ENCODE data around the gene ZNF689. TPM values are rescaled to one million over a fixed set of nuclear protein-coding genes. Genes with fewer than 3 reads are reported as not detected.

The ZNF689 gene
- total RNA-seq, 2 donors from 2014 or later: 13.4 to 17.8 TPM

GRCh38 chr16:30556125-30556473 lies 54.1 kb downstream of the ZNF689 start:
- H3K27ac ChIP-seq: no peak overlapping the region
- H3K36me3 ChIP-seq: peaks cover 0 to 9% of the 10 kb centered on the region in 2 donors
- no peaks in the 10 kb centered on the region for H3K9me3 ChIP-seq
- DNase-seq (ENCODE audit: low spot score): no peak
- intact Hi-C loops (cut with DNase I): no loop called here
- no peaks in the 10 kb centered on the region for H3K4me1 ChIP-seq (replicated peaks)
- TF ChIP-seq POLR2AphosphoS5 (IDR thresholded peaks at IDR 0.05) (no peak), CTCF (IDR thresholded peaks at IDR 0.05) (no peak), POLR2A (IDR thresholded peaks at IDR 0.05) (no peak)
- no peak overlapping the region for H3K4me3 ChIP-seq
- 40% methylated on average over 10 of the region's 10 CpGs for WGBS
- H3K27me3 ChIP-seq (replicated peaks; ENCODE audit: insufficient read depth): no peaks in the 10 kb centered on the region

- H3K27ac ChIP-seq: no peak overlapping the region
- whole genome bisulfite sequencing: 95% methylated on average over 64 of the region's 69 CpGs
- H3K4me3 ChIP-seq: no peak overlapping the region
- no peaks in the 10 kb centered on the region for H3K4me1 ChIP-seq (replicated peaks)
- H3K27me3 ChIP-seq (replicated peaks; ENCODE audit: insufficient read depth): no peaks in the 10 kb centered on the region
- no peaks in the 10 kb centered on the region for H3K9me3 ChIP-seq
- H3K36me3 ChIP-seq: peaks cover 0 to 9% of the 10 kb centered on the region in 2 donors
- no peak for TF ChIP-seq POLR2AphosphoS5 (IDR thresholded peaks at IDR 0.05)
- no peak for TF ChIP-seq POLR2A (IDR thresholded peaks at IDR 0.05)
- no peak for TF ChIP-seq CTCF (IDR thresholded peaks at IDR 0.05)
- DNase-seq (ENCODE audit: low spot score): no peak
- intact Hi-C loops (cut with DNase I): no loop called here
These were observed 54.7 kb downstream of the ZNF689 start for GRCh38 chr16:30555315-30556124.

GRCh38 chr16:30554557-30555314 lies 55.5 kb downstream of the ZNF689 start:
- no peaks in the 10 kb centered on the region for H3K9me3 ChIP-seq
- no peak overlapping the region for H3K4me3 ChIP-seq
- H3K4me1 ChIP-seq (replicated peaks): no peaks in the 10 kb centered on the region
- intact Hi-C loops (cut with DNase I): no loop called here
- TF ChIP-seq CTCF (IDR thresholded peaks at IDR 0.05) (no peak), POLR2AphosphoS5 (IDR thresholded peaks at IDR 0.05) (no peak), POLR2A (IDR thresholded peaks at IDR 0.05) (no peak)
- H3K36me3 ChIP-seq: peaks cover 0 to 9% of the 10 kb centered on the region in 2 donors
- 96% methylated on average over 15 of the region's 18 CpGs for WGBS
- H3K27me3 ChIP-seq (replicated peaks; ENCODE audit: insufficient read depth): no peaks in the 10 kb centered on the region
- H3K27ac ChIP-seq: no peak overlapping the region
- no peak for DNase-seq (ENCODE audit: low spot score)

GRCh38 chr16:30553393-30553899 lies 56.7 kb downstream of the ZNF689 start:
- Histone ChIP-seq H3K27me3 (replicated peaks; ENCODE audit: insufficient read depth) (no peaks in the 10 kb centered on the region), H3K9me3 (no peaks in the 10 kb centered on the region), H3K4me3 (no peak overlapping the region), H3K4me1 (replicated peaks) (no peaks in the 10 kb centered on the region), H3K27ac (no peak overlapping the region), H3K36me3 (peaks cover 0 to 9% of the 10 kb centered on the region in 2 donors)
- intact Hi-C loops (cut with DNase I): no loop called here
- WGBS: 88% methylated on average over 2 of the region's 2 CpGs
- TF ChIP-seq POLR2AphosphoS5 (IDR thresholded peaks at IDR 0.05) (no peak), CTCF (IDR thresholded peaks at IDR 0.05) (no peak), POLR2A (IDR thresholded peaks at IDR 0.05) (no peak)
- DNase-seq (ENCODE audit: low spot score): no peak
